Activated CD4-positive, alpha-beta memory T cell treated with anti-CD3 and anti-CD28 coated beads, Interleukin-2, amount 10 ng/mL, durations not matched to agents 7 days and 5 days (primary cell): ENCODE measurements around the gene ABTB2. TPM values are rescaled to one million over a fixed set of nuclear protein-coding genes. Genes with fewer than 3 reads are reported as not detected.

ENCODE experiments used
- CTCF ChIA-PET: fragments of 350-600 bp; sonication (Branson Sonifier 250); formaldehyde crosslinking; loops from one replicate; lab custom pipeline; 2021; ENCODE audit warnings: antibody characterized with exemption, inconsistent platforms; lab: Charles Lee
- POLR2A ChIA-PET: fragments of 350-600 bp; sonication (Branson Sonifier 250); formaldehyde crosslinking; loops from one replicate; lab custom pipeline; 2021; ENCODE audit warnings: antibody characterized with exemption; lab: Charles Lee
- DNase-seq: peaks from one replicate; pipeline ENCODE4 v3.0.0-alpha.2; 2020
- H3K27ac Mint-ChIP-seq: one replicate; pipeline ENCODE4 v1.8.0; 2021; ENCODE audit warnings: mild to moderate bottlenecking, mixed read lengths
- H3K27me3 Mint-ChIP-seq: one replicate; pipeline ENCODE4 v1.8.0; 2021; ENCODE audit warnings: mixed read lengths
- H3K36me3 Mint-ChIP-seq: one replicate; pipeline ENCODE4 v1.8.0; 2021; ENCODE audit warnings: low read depth, mixed read lengths
- H3K4me1 Mint-ChIP-seq: one replicate; pipeline ENCODE4 v1.8.0; 2021; ENCODE audit warnings: mixed read lengths
- H3K4me3 Mint-ChIP-seq: one replicate; pipeline ENCODE4 v1.8.0; 2021; ENCODE audit warnings: mild to moderate bottlenecking, mixed read lengths
- H3K9me3 Mint-ChIP-seq: one replicate; pipeline ENCODE4 v1.8.0; 2021; ENCODE audit warnings: mixed read lengths
- total RNA-seq, 2 experiments: library from RNA; stranded (reverse); gene quantifications; one replicate each; pipeline ENCODE4 v1.2.3, GENCODE V29; 2021

ABTB2 gene
- total RNA-seq, 2 experiments from 2014 or later: 2.3 to 2.7 TPM

GRCh38 chr11:34318111-34319037, 39.4 kb downstream of the ABTB2 start:
- no peak for DNase-seq
- peaks cover 4% of the 10 kb centered on the region for H3K27me3 Mint-ChIP-seq
- no peaks in the 10 kb centered on the region for H3K9me3 Mint-ChIP-seq
- POLR2A ChIA-PET: no interaction called here
- CTCF ChIA-PET: interaction anchor here (1.5 kb wide), 1 partner anchor 144 kb away, joined by 7 read pairs; no protein-coding TSS in a partner anchor
- no peaks in the 10 kb centered on the region for H3K36me3 Mint-ChIP-seq
- H3K4me3 Mint-ChIP-seq: no peak overlapping the region
- H3K27ac Mint-ChIP-seq: no peak overlapping the region
- H3K4me1 Mint-ChIP-seq: peaks cover 3% of the 10 kb centered on the region

- ChIA-PET POLR2A (no interaction called here), CTCF (interaction anchor here (1.5 kb wide), 1 partner anchor 143 kb away, joined by 7 read pairs; no protein-coding TSS in a partner anchor)
These were observed 40.1 kb downstream of the ABTB2 start for GRCh38 chr11:34317666-34318065.

DNA sequence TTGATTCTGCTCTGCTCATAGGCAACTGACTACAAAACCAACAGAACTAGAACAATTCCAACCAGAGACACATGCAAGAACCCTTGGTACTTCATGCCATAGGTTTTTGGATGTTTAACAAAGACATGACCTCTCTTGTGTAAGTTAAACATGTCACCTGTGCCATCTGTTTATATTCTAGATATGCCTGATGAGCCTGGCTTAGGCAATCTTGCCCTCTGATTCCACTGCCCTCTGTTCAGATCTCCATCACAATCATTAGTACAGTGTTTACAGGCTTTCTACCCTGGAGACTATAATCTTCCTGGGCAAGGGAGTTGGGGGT, 40.8 kb downstream of the ABTB2 start:
- POLR2A ChIA-PET: no interaction called here
- CTCF ChIA-PET: interaction anchor here (1.1 kb wide), 1 partner anchor 143 kb away, joined by 3 read pairs; no protein-coding TSS in a partner anchor
- H3K4me3 Mint-ChIP-seq: no peak overlapping the region

More at GRCh38 chr11:34317666-34318065, 40.1 kb downstream of the ABTB2 start:
- H3K9me3 Mint-ChIP-seq: no peaks in the 10 kb centered on the region
- peaks cover 4% of the 10 kb centered on the region for H3K27me3 Mint-ChIP-seq
- no peaks in the 10 kb centered on the region for H3K36me3 Mint-ChIP-seq
- H3K4me1 Mint-ChIP-seq: peaks cover 8% of the 10 kb centered on the region
- H3K27ac Mint-ChIP-seq: no peak overlapping the region
- H3K4me3 Mint-ChIP-seq: no peak overlapping the region
- no peak for DNase-seq

GRCh38 chr11:34316347-34317035, 41.3 kb downstream of the ABTB2 start:
- no peaks in the 10 kb centered on the region for H3K36me3 Mint-ChIP-seq
- H3K9me3 Mint-ChIP-seq: no peaks in the 10 kb centered on the region
- ChIA-PET POLR2A (no interaction called here), CTCF (interaction anchor here (1.1 kb wide), 1 partner anchor 143 kb away, joined by 3 read pairs; no protein-coding TSS in a partner anchor)
- H3K27me3 Mint-ChIP-seq: peaks cover 1% of the 10 kb centered on the region
- no peak for DNase-seq
- H3K4me3 Mint-ChIP-seq: no peak overlapping the region
- H3K4me1 Mint-ChIP-seq: peaks cover 8% of the 10 kb centered on the region
- H3K27ac Mint-ChIP-seq: no peak overlapping the region

More for the DNA sequence above, 40.8 kb downstream of the ABTB2 start:
- Mint-ChIP-seq H3K27me3 (peaks cover 4% of the 10 kb centered on the region), H3K36me3 (no peaks in the 10 kb centered on the region), H3K27ac (no peak overlapping the region), H3K4me1 (peaks cover 8% of the 10 kb centered on the region), H3K9me3 (no peaks in the 10 kb centered on the region)
- no peak for DNase-seq

DNA sequence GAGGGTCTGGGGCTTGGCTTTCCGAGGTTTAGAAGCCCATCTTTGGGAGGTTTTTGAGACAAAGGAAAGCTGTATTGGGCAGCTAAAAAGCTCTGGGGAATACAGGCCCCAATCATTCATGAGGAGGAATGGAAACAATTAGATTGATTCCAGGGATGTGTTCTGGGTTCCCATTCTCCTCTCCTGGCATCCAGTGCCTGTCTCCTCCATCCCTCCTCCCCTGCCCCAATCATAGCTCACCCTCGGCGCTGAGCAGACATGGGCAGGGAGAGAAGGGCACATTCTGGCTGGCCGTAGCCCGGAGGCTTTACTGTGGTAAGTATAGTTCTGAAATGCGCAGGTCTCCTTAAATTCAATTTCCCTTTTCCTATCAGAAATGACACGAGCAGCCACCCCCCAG, 42.4 kb downstream of the ABTB2 start:
- no peaks in the 10 kb centered on the region for H3K36me3 Mint-ChIP-seq
- ChIA-PET CTCF (no interaction called here), POLR2A (no interaction called here)
- H3K27ac Mint-ChIP-seq: no peak overlapping the region
- peaks cover 8% of the 10 kb centered on the region for H3K4me1 Mint-ChIP-seq
- H3K9me3 Mint-ChIP-seq: no peaks in the 10 kb centered on the region
- H3K27me3 Mint-ChIP-seq: no peaks in the 10 kb centered on the region
- no peak overlapping the region for H3K4me3 Mint-ChIP-seq
- no peak for DNase-seq

DNA sequence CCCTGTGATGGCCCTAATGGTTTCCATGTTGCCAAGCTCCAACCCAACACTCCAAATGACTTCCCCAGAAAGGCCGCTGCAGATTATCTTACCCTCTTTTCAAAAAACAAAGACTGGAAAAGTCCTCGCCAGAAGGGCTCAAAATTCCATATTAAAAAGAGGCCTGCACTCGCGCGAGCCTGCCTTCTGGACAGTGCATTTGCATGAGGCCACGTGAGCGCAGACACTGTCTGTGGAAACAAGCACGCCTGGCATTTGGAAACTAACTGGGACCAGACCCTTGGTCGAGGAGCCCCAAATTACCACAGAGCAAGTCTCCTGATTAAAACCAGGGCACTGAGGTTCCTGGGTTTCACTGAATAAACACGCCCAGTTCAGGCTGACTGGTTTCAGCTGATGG, 42.9 kb downstream of the ABTB2 start:
- H3K9me3 Mint-ChIP-seq: no peaks in the 10 kb centered on the region
- no peaks in the 10 kb centered on the region for H3K36me3 Mint-ChIP-seq
- ChIA-PET POLR2A (no interaction called here), CTCF (no interaction called here)
- no peaks in the 10 kb centered on the region for H3K27me3 Mint-ChIP-seq
- H3K27ac Mint-ChIP-seq: no peak overlapping the region
- DNase-seq: no peak
- H3K4me3 Mint-ChIP-seq: no peak overlapping the region
- peaks cover 12% of the 10 kb centered on the region for H3K4me1 Mint-ChIP-seq

DNA sequence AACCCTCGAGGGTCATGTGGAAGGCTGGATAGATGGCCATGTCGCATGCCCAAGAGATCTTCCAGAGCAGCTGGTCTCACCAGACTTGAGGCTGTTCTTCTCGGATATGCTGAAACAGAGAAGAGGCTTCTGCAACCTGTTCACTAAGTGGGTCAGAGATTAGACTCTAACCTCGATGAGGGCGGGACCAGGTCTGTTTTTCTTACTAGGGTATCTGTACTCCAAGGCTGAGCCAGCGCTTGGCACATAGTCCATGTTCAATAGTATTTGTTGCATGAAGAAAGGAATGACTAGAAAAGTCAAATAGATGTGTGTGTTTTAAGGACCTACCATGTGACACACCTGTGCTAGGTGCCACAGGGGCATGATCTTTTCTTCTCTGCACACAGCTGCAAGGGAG, 43.6 kb downstream of the ABTB2 start:
- Mint-ChIP-seq H3K4me1 (peaks cover 13% of the 10 kb centered on the region), H3K9me3 (no peaks in the 10 kb centered on the region), H3K27me3 (no peaks in the 10 kb centered on the region), H3K36me3 (no peaks in the 10 kb centered on the region), H3K4me3 (no peak overlapping the region), H3K27ac (no peak overlapping the region)
- ChIA-PET POLR2A (no interaction called here), CTCF (no interaction called here)
- no peak for DNase-seq

DNA sequence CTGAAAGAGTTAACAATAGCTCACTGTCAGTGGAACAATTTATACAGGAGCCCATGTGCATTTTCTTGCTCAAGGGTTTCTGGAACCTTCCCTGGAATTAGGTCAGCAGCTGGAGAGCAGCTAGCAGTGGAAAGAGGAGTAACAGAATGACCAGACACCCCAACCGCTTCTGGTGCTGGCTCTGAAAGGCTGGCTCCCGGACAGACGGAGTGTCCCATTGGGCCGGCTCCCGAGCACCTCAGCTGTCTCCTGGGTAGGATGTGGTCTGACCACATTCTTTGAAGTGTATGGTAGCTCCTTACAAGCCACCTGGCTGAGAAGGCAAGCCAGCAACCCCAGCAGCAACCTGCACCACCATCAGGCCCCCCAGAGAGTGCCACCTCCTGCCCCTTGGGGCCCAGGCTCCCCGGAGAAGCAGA, 44.7 kb downstream of the ABTB2 start:
- Mint-ChIP-seq H3K4me3 (no peak overlapping the region), H3K27me3 (no peaks in the 10 kb centered on the region), H3K4me1 (peaks cover 14% of the 10 kb centered on the region), H3K27ac (no peak overlapping the region), H3K9me3 (no peaks in the 10 kb centered on the region), H3K36me3 (no peaks in the 10 kb centered on the region)
- ChIA-PET CTCF (interaction anchor here (1.1 to 1.5 kb wide), 2 partner anchors 44 to 138 kb away, joined by 3 to 5 read pairs; partner anchors contain the start of gene ABTB2), POLR2A (no interaction called here)
- peak; percentile 29 for DNase-seq

- ChIA-PET CTCF (no interaction called here), POLR2A (no interaction called here)
- H3K9me3 Mint-ChIP-seq: no peaks in the 10 kb centered on the region
- peaks cover 14% of the 10 kb centered on the region for H3K4me1 Mint-ChIP-seq
- H3K4me3 Mint-ChIP-seq: no peak overlapping the region
- H3K36me3 Mint-ChIP-seq: no peaks in the 10 kb centered on the region
- DNase-seq: no peak
- no peaks in the 10 kb centered on the region for H3K27me3 Mint-ChIP-seq
- H3K27ac Mint-ChIP-seq: no peak overlapping the region
These were observed 46.7 kb downstream of the ABTB2 start for GRCh38 chr11:34311126-34311525.

DNA sequence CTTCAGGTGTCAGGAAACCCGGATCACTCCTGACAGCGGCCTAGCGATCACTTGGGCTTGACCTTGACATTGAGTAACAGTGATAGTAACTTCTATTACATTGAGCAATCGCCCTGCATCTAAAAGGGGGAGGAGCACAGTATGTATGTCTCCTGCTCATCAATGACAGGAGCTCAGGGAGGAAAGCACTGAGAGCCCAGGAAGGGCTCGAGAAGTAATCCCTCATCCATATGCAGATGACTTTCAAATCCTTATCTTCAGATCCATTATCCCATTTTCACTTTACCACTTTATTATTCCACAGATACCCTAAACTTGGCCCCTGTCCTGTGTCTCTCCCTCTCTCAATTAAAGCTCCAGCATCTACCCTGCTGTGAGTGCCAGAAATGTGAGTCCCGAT, 47.8 kb downstream of the ABTB2 start:
- Mint-ChIP-seq H3K4me1 (peaks cover 14% of the 10 kb centered on the region), H3K27me3 (no peaks in the 10 kb centered on the region), H3K36me3 (no peaks in the 10 kb centered on the region), H3K4me3 (no peak overlapping the region), H3K27ac (no peak overlapping the region), H3K9me3 (no peaks in the 10 kb centered on the region)
- POLR2A ChIA-PET: no interaction called here
- no peak for DNase-seq
- CTCF ChIA-PET: no interaction called here

DNA sequence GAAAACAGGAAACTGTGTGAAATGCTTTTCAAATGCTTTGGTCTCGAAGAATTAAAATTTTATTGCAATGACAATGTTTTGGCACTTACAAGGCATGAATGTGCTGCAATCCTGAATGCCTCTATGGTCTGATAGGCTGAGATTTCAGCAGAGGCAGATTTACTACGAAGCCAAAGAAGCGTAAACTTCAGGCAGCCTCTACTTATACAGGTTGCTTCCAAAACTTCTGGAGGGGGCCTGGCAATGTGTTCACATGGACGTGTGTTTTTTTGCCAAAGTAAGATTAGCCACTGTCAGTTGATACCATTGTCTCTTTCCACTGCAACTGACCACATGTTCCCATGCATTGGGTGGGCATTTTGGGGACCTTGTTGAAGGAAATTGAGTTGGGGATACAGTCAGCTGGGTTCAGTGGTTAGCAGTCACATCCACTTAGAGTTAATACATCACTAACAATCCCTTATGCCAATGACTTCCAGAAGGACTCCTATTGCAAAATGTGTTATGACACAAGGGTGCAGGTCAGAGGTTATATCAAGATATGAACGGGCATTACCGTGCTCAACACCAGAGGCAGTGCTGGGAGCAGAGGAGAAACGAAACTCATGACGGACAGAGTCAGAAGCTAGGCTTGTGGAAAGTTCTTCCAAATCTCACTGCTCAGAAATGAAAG, 48.8 kb downstream of the ABTB2 start:
- H3K27ac Mint-ChIP-seq: no peak overlapping the region
- no peaks in the 10 kb centered on the region for H3K27me3 Mint-ChIP-seq
- H3K9me3 Mint-ChIP-seq: no peaks in the 10 kb centered on the region
- POLR2A ChIA-PET: no interaction called here
- peaks cover 14% of the 10 kb centered on the region for H3K4me1 Mint-ChIP-seq
- H3K36me3 Mint-ChIP-seq: no peaks in the 10 kb centered on the region
- no peak for DNase-seq
- H3K4me3 Mint-ChIP-seq: no peak overlapping the region
- CTCF ChIA-PET: no interaction called here

DNA sequence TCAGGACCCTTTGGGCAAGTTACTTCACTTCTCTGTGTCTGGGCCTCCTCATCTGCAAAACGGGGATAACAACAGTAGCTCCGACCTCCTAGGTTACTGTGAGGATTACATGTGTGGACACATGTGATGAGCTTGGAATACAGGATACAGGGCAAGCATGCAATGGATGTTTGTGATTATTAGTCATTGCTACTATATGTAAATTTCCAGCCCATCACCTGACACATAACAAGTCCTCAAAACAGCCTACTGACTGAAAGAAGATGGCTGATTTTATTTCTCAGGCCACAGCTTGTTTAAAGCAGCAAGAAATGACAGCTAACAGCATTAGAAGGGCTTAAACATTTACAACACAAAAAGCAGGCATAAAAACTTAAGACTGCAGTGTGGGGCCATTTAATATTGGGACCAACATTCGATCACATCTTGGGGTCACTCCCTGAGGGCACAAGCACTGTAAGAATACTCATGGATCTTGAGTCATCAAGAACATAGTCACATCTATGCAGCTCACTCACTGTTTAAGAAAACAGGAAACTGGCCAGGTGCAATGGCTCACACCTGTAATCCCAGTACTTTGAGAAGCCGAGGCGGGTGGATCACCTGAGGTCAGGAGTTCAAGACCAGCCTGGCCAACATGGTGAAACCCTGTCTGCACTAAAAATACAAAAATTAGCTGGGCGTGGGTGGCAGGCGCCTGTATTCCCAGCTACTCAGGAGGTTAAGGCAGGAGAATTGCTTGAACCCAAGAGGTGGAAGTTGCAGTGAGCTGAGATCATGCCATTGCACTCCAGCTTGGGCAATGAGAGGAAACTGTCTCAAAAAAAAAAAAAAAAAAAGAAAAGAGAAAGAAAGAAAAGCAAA, 49.5 kb downstream of the ABTB2 start:
- Mint-ChIP-seq H3K36me3 (no peaks in the 10 kb centered on the region), H3K4me1 (peaks cover 12% of the 10 kb centered on the region), H3K9me3 (no peaks in the 10 kb centered on the region), H3K27ac (no peak overlapping the region), H3K4me3 (no peak overlapping the region), H3K27me3 (no peaks in the 10 kb centered on the region)
- ChIA-PET CTCF (no interaction called here), POLR2A (no interaction called here)
- DNase-seq: no peak
